GM21723 (cell line): Measurements from ENCODE around the gene BAZ2B.
"Not testable (repeated sequence)": the region's sequence is repeated elsewhere in the genome, so short reads cannot be mapped to it uniquely, and the experiment has no call there.

Source experiments
- ATAC-seq: cut with Tn5 transposase; IDR thresholded peaks from one replicate; pipeline ENCODE4 v1.9.1; 2021; ENCODE audit warnings: mild to moderate bottlenecking, moderate library complexity; ENCODE audit not compliant: unreplicated experiment

Gene BAZ2B

GRCh38 chr2:159616286-159616701, at the start of gene BAZ2B:
BAZ2B (minus strand) TSS chr2:159616548; CDS start chr2:159478719, 137,829 bp downstream.
- peak; percentile 35 for ATAC-seq

DNA sequence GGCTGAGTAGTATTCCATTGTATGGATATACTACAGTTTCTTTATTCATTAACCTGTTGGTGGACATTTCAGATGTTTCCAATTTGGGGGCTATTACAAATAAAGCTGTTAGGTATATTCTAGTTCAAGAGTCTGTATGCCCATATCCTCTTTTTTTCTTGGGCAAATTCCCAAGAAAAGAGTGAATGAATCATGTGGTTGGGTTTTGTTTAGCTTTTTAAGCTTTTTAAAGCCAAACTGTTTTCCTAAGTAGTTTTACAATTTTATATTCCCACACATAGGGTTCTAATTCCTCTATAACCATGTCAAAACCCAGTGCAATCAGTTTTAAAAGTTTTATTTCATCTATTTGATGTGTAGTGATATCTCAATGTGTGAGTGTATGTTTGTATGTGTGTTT, 44.9 kb upstream of the BAZ2B start:
- ATAC-seq: no peak

DNA sequence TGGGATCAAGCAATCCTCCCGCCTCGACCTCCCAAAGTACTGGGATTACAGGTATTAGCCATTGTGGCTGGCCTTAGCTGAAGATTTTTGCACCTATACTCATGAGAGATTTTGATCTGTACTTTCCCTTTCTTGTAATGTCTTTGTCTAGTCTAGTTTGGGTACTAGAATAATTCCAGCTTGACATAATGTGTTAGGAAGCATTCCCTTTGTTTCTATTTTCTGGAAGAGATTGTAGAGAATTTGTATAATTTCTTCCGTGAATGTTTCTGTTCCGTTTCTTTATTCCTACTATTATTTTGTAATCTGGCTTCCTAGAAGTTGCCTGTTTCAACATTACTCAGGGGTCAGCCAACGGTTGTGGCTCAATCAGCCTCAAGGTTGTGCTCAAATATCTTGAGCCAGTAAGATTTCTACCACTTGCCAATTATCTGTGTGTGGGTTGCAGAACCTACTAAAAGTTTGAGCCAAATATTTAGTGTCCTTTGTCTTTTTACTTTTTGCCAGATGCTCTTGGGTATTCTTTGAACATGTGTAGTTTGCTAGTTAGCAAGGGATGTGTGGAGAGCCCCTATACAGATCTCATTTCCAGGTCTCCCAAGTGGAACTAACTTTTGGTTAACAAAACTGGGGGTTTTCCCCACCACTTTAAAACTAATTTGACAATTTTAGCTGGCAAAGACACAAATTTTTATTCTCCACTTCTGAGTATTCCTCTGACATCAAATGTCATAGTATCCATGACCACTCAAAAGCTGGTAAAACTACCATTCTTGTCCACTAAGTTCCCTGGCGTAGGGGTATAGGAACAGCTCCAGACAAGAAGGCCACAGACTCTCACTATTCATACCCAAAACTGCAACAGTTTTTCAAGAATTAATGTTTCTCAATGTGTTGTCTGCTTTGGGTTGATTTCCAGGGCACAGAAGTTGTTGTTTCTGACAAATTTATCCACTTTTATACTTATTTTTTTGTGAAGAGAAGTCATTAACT, 42.8 kb upstream of the BAZ2B start:
- no peak for ATAC-seq

DNA sequence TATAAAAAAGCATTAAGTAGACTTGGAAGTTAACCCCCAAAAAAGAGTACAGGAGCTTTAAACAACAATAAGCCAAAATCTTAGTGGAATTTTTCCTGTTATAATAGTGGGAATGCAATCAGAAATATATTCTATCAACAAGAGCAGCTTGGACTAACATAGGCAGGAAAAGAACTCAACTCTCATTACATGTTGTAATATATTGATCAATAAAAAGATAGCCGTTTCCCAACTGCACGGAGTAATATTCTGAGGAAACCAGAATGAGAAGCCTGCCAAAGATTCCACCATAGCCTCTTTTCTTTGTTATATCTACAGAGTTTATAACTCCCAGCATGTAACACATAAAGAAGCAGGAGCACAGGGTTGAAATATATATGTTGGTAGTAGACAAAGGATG, 37.6 kb upstream of the BAZ2B start:
- no peak for ATAC-seq

DNA sequence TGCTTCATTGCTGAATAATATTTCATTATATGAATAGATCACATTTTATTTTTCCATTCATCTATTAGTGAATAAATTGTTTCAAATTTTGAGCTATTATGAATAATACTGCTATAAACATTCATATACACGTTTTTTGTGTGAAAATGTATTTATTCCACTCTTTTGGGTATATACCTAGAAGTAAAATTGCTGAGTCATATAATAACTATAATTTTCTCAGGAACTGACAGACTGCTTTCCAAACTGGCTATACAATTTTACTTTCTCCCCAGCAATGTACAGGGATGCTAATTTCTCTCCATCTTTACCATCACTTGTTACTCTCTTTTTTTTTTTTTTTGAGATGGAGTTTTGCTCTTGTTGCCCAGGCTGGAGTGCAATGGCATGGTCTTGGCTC, 35.5 kb upstream of the BAZ2B start:
- no peak for ATAC-seq

DNA sequence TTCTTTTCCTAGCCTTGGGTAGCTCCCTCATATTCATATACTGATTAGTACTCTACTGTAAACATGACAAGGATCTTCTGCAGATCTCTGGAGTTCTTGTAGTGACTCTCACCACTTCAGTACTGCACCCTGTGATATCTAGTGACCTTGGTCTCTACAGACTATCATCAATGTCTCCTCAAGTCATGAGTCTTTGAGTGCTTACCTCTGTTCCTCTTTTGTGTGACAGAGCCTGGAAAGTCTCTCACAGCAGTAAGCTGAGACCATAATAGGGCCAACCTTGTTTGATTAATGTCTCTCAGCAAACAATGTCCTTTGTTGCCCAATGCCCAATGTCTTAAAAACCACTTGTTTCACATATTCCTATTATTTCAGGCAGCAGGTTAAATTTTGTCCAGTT, 34.2 kb upstream of the BAZ2B start:
- no peak for ATAC-seq

DNA sequence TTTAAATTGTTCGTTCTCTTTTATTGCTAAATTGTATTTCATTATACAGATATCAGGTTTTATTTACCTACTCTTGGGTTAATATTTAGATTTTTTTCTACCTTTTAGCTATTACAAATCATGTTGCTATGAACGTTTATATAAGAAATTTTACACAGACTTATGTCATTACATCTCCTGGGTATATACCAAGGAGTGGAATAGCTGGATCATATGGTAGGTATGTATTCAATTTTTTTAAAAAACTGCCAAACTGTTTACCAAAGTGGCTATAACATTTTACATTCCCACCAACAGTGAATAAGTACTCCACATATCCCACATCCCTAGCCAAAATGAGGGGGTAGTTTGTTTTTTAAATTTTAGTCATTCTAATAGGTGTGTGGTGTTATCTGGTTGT, 32.3 kb upstream of the BAZ2B start:
- no peak for ATAC-seq

DNA sequence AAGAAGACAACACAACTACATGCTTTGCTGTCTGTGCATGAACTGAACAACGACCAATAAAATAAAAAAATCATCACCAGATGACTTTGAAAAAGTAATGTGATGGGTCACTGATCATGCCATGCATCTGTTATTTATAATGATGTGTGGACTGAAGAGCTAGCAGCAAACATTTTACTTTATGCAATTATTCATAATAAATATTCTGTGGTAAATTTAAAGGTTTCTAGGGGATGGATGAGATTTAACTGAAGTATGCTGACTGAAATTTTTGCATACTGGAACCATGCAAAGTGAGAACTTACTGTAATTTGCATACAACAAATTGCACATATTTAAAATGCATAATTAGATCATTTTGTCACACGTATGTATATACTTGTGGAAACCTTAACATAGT, 31.3 kb upstream of the BAZ2B start:
- ATAC-seq: no peak

- no peak for ATAC-seq
Observed at GRCh38 chr2:159640176-159640575, 23.8 kb upstream of the BAZ2B start.

GRCh38 chr2:159639712-159640111, 23.4 kb upstream of the BAZ2B start:
- ATAC-seq: no peak

GRCh38 chr2:159639071-159639470, 22.7 kb upstream of the BAZ2B start:
- no peak for ATAC-seq

DNA sequence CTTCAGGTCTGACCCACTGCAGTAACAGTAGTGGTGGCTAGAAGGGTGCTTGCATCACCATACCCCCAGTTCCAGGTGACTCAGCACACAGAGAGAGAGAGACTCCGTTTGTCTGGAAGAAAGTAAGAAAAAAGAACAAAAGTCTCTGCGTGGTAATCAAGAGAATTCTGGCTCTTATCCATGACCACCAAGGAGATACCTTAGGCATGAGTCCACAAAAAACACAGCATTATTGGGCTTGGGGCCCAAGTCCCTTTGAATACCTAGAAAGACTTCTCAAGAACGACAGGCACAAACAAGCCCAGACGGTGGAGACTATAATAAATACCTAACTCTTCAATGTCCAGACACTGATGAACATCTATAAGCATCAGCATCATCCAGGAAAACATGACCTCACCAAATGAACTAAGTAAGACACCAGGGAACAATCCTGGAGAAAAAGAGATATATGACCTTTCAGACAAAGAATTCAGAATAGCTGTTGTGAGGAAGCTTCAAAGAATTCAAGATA, 21.7 kb upstream of the BAZ2B start:
- no peak for ATAC-seq

GRCh38 chr2:159637240-159637639, 20.9 kb upstream of the BAZ2B start:
- ATAC-seq: no peak

DNA sequence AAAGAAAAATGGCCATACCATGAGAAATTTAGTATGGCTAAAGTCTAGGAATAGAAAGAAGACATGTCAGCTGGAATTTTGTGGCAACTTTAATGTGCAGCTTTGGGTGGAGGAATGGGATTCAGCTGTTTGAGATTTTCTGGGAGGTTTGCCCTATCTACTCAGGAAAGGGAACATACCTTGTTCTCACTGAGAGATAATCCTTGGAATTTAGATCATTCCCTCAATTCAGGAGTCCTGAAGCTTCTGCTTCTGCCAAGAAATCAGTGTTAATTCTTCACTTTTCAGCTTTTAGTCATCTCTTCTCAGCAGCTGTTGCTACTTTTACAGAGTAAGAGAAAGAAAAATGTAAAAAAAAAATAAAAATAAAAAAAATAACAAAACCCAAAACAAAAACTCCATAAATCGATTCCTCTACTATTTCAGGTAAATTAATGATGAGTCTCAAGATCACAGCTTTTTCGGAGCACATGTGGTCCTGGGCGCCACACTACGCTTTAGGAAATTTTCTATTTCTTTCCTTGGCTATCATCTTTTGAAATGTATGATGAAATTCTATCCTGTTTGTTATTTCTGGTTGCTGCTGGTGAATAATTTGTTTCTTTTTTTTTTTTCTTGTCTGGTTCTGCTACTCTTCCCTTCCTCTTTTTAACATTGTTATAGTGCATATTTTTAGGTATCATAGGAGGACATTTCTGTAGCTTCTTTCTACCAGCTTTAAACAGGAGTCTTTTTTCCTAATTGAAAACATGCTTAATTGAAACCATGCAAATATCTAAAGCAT, 18.9 kb upstream of the BAZ2B start:
- no peak for ATAC-seq

- no peak for ATAC-seq
Observed at GRCh38 chr2:159633219-159633618, 16.9 kb upstream of the BAZ2B start.

- ATAC-seq: not testable (repeated sequence)
Observed at GRCh38 chr2:159625628-159626027, 9.3 kb upstream of the BAZ2B start.

DNA sequence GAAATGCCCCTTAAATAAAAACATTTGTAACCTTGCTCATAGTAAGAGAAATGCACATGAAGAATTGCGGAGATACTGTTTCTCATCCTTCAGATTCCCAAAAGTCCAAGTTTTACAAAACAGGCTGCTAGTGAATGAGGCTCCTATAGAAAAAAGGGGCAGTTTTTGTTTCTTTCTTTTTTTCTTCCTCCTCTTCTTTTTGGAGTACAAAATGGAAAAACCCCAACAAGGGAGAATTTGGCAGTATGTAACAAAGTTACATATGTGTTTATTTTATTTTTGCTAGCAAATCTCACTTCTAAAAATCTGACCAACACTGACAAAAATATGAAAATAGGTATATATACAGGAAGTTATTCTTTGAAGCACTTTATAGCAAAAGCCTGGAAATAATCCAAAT, 7.1 kb upstream of the BAZ2B start:
- ATAC-seq: no peak

DNA sequence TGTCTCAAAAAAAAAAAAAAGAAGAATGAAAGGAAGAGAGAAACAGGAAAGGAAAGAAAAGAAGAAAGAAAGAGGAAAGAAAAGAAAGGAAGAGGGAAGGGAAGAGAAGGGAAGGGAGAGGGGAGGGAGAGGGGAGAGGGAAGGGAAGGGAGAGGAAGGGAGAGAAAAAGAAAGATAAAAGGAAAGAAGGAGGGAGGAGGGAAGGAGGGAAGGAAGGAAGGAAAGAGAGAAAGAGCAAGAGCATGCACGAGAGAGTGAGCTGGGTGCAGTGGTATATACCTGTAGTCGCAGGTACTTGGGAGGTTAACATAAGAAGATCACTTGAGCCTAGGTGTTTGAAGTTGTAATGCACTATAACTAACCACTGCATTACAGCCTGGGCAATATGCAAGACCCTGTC, 6.6 kb upstream of the BAZ2B start:
- no peak for ATAC-seq

DNA sequence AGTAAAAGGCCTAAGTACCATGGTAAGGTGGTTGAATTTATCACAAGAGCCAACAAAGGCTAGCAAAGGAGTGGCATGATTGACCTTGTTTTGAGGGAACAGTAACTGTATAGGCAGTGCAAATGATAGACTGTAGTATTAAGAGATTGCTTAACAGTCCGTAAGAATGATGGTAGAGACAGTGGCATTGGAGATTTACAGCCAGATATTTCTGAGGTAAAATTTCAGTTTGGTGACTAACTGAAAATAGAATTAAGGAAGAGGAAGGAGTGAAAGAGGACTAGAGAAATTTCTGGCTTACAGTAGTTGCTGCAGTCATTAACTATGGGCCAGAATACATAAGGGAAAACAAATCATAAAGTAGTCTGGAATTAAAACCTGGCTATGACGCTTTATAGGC, 4.4 kb upstream of the BAZ2B start:
- no peak for ATAC-seq

- ATAC-seq: no peak
Observed at GRCh38 chr2:159617646-159618045, 1.3 kb upstream of the BAZ2B start.

- no peak for ATAC-seq
Observed at GRCh38 chr2:159617100-159617499, 752 bp upstream of the BAZ2B start.
